Endothelial cell of umbilical vein (primary cell): ENCODE measurements around the gene LPCAT3. TPM values are rescaled to one million over a fixed set of nuclear protein-coding genes. Genes with fewer than 3 reads are reported as not detected.

Experiments used
- BruUV-seq: library from RNA; stranded (reverse); fragments of 400-500 nt; replicated peaks from 2 replicates; lab custom pipeline; 2021; lab: Mats Ljungman, UMichigan
- CTCF ChIA-PET: fragments of 300-600, 350-600 bp; sonication (Branson Sonifier 250); formaldehyde crosslinking; loops from one replicate; lab custom pipeline; 2021; ENCODE audit warnings: antibody characterized with exemption, inconsistent platforms; lab: Charles Lee
- POLR2A ChIA-PET: fragments of 300-600, 350-600 bp; sonication (Branson Sonifier 250); formaldehyde crosslinking; loops from one replicate; lab custom pipeline; 2021; ENCODE audit warnings: antibody characterized with exemption, inconsistent platforms; lab: Charles Lee
- DNase-seq: peaks from one replicate; pipeline ENCODE4 v3.0.0-alpha.2; 2011; ENCODE audit warnings: low read depth, low spot score
- FAIRE-seq: peaks from 2 replicates; lab custom pipeline; 2011; peaks lifted over from hg19 to GRCh38; lab: Jason Lieb, UNC
- H2AFZ ChIP-seq: 2 replicates; pipeline ENCODE4 v1.6.0; 2012; ENCODE audit warnings: low read depth, low read length, control low read depth, inconsistent platforms
- H3K27ac ChIP-seq: 2 replicates; pipeline ENCODE4 v1.5.1; 2011; ENCODE audit warnings: low read depth, mild to moderate bottlenecking, control low read depth, low read length, moderate library complexity; ENCODE audit not compliant: insufficient read depth
- H3K27me3 ChIP-seq, 2 experiments: 2 replicates each; pipeline versions ENCODE4 v1.6.0 to v1.6.1; 2011; ENCODE audit warnings: low read length in 2 of 2, mixed read lengths in 1 of 2; ENCODE audit not compliant: control insufficient read depth in 2 of 2, insufficient read depth in 2 of 2
- H3K36me3 ChIP-seq, 2 experiments: 2 replicates in 1 of 2; 3 replicates in 1 of 2; pipeline ENCODE4 v1.5.1; 2011; ENCODE audit warnings: low read length in 2 of 2, mild to moderate bottlenecking in 1 of 2, moderate library complexity in 1 of 2; ENCODE audit not compliant: control insufficient read depth in 2 of 2, insufficient read depth in 2 of 2; ENCODE audit errors: extremely low read depth in 1 of 2
- H3K4me1 ChIP-seq: 3 replicates; pipeline ENCODE4 v1.5.1; 2011; ENCODE audit warnings: mild to moderate bottlenecking, low read length; ENCODE audit not compliant: control insufficient read depth, insufficient read depth; ENCODE audit errors: extremely low read depth
- H3K4me2 ChIP-seq: 2 replicates; pipeline ENCODE4 v1.6.1; 2011; ENCODE audit warnings: low read length, control low read depth, mixed read lengths; ENCODE audit not compliant: insufficient read depth
- H3K4me3 ChIP-seq, 3 experiments: fragments of 200-600 bp in 1 of 3; sonication (generic), shearing (Covaris generic) in 1 of 3; replicated peaks in 1 of 3; 2 replicates each; pipeline ENCODE4 v1.5.1; 2011 to 2016; ENCODE audit warnings: control low read depth in 3 of 3, low read length in 3 of 3, mild to moderate bottlenecking in 2 of 3, inconsistent platforms in 1 of 3, low read depth in 1 of 3, moderate library complexity in 1 of 3; ENCODE audit not compliant: insufficient read depth in 1 of 3
- H3K79me2 ChIP-seq: 2 replicates; pipeline ENCODE4 v1.6.0; 2012; ENCODE audit warnings: low read length, inconsistent platforms; ENCODE audit not compliant: control insufficient read depth, insufficient read depth
- H3K9ac ChIP-seq: replicated peaks from 2 replicates; pipeline ENCODE3; 2011; ENCODE audit warnings: low read length, control low read depth; ENCODE audit not compliant: insufficient read depth; ENCODE audit errors: extremely low read depth
- H3K9me1 ChIP-seq: replicated peaks from 3 replicates; pipeline ENCODE4 v1.6.0; 2011; ENCODE audit warnings: mild to moderate bottlenecking, low read length; ENCODE audit not compliant: control insufficient read depth, insufficient read depth; ENCODE audit errors: extremely low read depth
- H3K9me3 ChIP-seq: replicated peaks from 2 replicates; pipeline ENCODE4 v1.5.1; 2012; ENCODE audit warnings: low read length, inconsistent platforms; ENCODE audit not compliant: control insufficient read depth, insufficient read depth
- H4K20me1 ChIP-seq: replicated peaks from 2 replicates; pipeline ENCODE3; 2011; ENCODE audit warnings: mild to moderate bottlenecking, low read length; ENCODE audit not compliant: control insufficient read depth, insufficient read depth; ENCODE audit errors: extremely low read depth
- CTCF ChIP-seq, 2 donors: IDR thresholded peaks; 1 replicate in 1 of 2; 2 replicates in 1 of 2; pipeline ENCODE4 v1.5.1; 2011; ENCODE audit warnings: low read length in 2 of 2, mild to moderate bottlenecking in 2 of 2, moderate library complexity in 2 of 2, control low read depth in 1 of 2, inconsistent platforms in 1 of 2, low read depth in 1 of 2; ENCODE audit not compliant: insufficient read depth in 1 of 2; ENCODE audit errors: extremely low read depth in 1 of 2
- EZH2 ChIP-seq: IDR thresholded peaks from 2 replicates; pipeline ENCODE4 v1.6.1; 2012; ENCODE audit warnings: borderline replicate concordance, low read depth, mild to moderate bottlenecking, moderate library complexity, low read length, inconsistent platforms; ENCODE audit not compliant: severe bottlenecking
- FOS ChIP-seq: IDR thresholded peaks from 2 replicates; pipeline ENCODE4 v1.6.1; 2011; ENCODE audit warnings: mild to moderate bottlenecking, low read length, moderate library complexity, borderline replicate concordance; ENCODE audit not compliant: insufficient read depth
- GATA2 ChIP-seq: IDR thresholded peaks from 2 replicates; pipeline ENCODE4 v1.7.0; 2011; ENCODE audit warnings: low read depth, mild to moderate bottlenecking, moderate library complexity, mixed read lengths, low read length; ENCODE audit not compliant: insufficient read length, insufficient read depth
- JUN ChIP-seq: IDR thresholded peaks from 2 replicates; pipeline ENCODE4 v1.6.1; 2011; ENCODE audit warnings: borderline replicate concordance, low read depth; ENCODE audit not compliant: insufficient read length, insufficient read depth
- MYC ChIP-seq: IDR thresholded peaks from one replicate; pipeline ENCODE4 v1.6.1; 2011; ENCODE audit warnings: mild to moderate bottlenecking, low read depth, low read length
- POLR2A ChIP-seq: IDR thresholded peaks from 2 replicates; pipeline ENCODE4 v1.6.1; 2012; ENCODE audit warnings: low read depth, mild to moderate bottlenecking, control low read depth, low read length
- POLR2AphosphoS5 ChIP-seq: IDR thresholded peaks from 2 replicates; pipeline ENCODE4 v1.6.1; 2012; ENCODE audit warnings: low read depth, mild to moderate bottlenecking, control low read depth, low read length, moderate library complexity; ENCODE audit not compliant: insufficient read depth
- dilution Hi-C: fragments of 300-500 bp; cut with MboI; formaldehyde crosslinking; loops from one replicate; pipeline ENCODE4 v1.15.0; 2019; ENCODE audit warnings: low sequenced_read_pairs; ENCODE audit not compliant: extremely low pct_ligation_motif_present
- intact Hi-C: fragments of 100-400 bp; cut with micrococcal nuclease; formaldehyde crosslinking; loops from one replicate; pipeline ENCODE4 v1.10.0; 2022
- polyA plus RNA-seq, 4 experiments: library from polyadenylated mRNA; depleted of rRNA in 3 of 4; stranded (reverse) in 3 of 4; unstranded in 1 of 4; fragments of >200 nt; gene quantifications; 2 replicates each; pipeline versions ENCODE4 v1.2.1 to v1.2.3, GENCODE V29; 2011 to 2012; ENCODE audit warnings: missing spikeins in 1 of 4
- total RNA-seq: library from RNA; stranded (reverse); gene quantifications from 2 replicates; pipeline ENCODE4 v1.2.3, GENCODE V29; 2021
- TF ChIP-seq, protein P1 (sequence below): IDR thresholded peaks from 2 replicates; pipeline ENCODE4 v1.6.1; 2011; ENCODE audit not compliant: insufficient read depth, insufficient read length

LPCAT3 gene
- total and polyA plus RNA-seq, 2 donors (not counting 3 experiments of a cell fraction or from before 2014, with no cell fraction given), result 29.5 to 36.0 TPM

GRCh38 chr12:6982532-6982931 is 35.7 kb downstream of the LPCAT3 start:
- Histone ChIP-seq H3K36me3 (peaks cover 2 to 15% of the 10 kb centered on the region in 2 experiments), H3K9me3 (no peaks in the 10 kb centered on the region), H3K9me1 (no peaks in the 10 kb centered on the region), H3K27me3 (no peaks in the 10 kb centered on the region), H3K27ac (no peak overlapping the region), H3K9ac (no peak overlapping the region), H2AFZ (no peak overlapping the region), H3K4me2 (no peak overlapping the region), H3K4me3 (no peak overlapping the region), H4K20me1 (no peaks in the 10 kb centered on the region), H3K79me2 (no peaks in the 10 kb centered on the region), H3K4me1 (no peaks in the 10 kb centered on the region)
- POLR2A ChIA-PET, result no interaction called here
- intact Hi-C loops (no loop called here), dilution Hi-C loops (no loop called here)
- FAIRE-seq (no peak), DNase-seq (no peak)
- TF ChIP-seq EZH2, result no peak
- no peak for TF ChIP-seq GATA2
- TF ChIP-seq POLR2AphosphoS5, result no peak
- TF ChIP-seq FOS, result no peak
- TF ChIP-seq JUN, result no peak
- TF ChIP-seq, protein P1, sequence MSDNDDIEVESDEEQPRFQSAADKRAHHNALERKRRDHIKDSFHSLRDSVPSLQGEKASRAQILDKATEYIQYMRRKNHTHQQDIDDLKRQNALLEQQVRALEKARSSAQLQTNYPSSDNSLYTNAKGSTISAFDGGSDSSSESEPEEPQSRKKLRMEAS, result no peak
- TF ChIP-seq MYC, result no peak
- TF ChIP-seq CTCF (IDR thresholded peaks at IDR 0.05; ENCODE audit: extremely low read depth in 1 of 2, insufficient read depth in 1 of 2, low read depth in 1 of 2, low read length in 2 of 2), result no peak
- no peak for TF ChIP-seq POLR2A
- BruUV-seq, result no TSS peak
- CTCF ChIA-PET, result no interaction called here
